MM.1S (cell line): ENCODE results near the gene SDK1.

Source experiments
- EZH2phosphoT487 ChIP-seq: fragments of 300-600 bp; sonication (generic); IDR thresholded peaks from 2 replicates; pipeline ENCODE4 v1.6.1; 2018; ENCODE audit warnings: antibody characterized with exemption, low read length
- TF ChIP-seq, protein P1 (sequence below): fragments of 300-600 bp; sonication (generic); IDR thresholded peaks from 2 replicates; pipeline ENCODE4 v1.5.1; 2016; ENCODE audit warnings: antibody characterized with exemption, low read length, mixed read lengths

DNA sequence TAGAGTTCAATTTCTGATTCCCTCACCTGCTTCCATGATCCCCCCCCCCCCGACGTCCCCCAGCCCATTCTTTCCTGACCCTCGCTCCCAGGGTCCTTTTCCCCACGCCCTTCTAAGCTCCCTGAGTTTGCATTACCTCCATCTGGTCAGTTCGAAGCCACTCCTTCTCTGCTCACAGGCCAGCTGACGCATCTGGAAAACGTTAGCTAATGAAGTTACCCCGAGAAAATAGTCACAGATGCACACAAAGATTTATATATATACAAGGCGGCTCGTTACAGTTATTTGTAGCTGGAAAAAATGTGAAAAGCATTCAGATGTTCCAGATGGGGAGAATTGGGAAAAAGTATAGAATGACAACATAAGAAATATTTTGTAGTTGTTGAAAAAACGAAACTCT lies 751.1 kb downstream of the SDK1 start:
- TF ChIP-seq EZH2phosphoT487: no peak
- TF ChIP-seq, protein P1, sequence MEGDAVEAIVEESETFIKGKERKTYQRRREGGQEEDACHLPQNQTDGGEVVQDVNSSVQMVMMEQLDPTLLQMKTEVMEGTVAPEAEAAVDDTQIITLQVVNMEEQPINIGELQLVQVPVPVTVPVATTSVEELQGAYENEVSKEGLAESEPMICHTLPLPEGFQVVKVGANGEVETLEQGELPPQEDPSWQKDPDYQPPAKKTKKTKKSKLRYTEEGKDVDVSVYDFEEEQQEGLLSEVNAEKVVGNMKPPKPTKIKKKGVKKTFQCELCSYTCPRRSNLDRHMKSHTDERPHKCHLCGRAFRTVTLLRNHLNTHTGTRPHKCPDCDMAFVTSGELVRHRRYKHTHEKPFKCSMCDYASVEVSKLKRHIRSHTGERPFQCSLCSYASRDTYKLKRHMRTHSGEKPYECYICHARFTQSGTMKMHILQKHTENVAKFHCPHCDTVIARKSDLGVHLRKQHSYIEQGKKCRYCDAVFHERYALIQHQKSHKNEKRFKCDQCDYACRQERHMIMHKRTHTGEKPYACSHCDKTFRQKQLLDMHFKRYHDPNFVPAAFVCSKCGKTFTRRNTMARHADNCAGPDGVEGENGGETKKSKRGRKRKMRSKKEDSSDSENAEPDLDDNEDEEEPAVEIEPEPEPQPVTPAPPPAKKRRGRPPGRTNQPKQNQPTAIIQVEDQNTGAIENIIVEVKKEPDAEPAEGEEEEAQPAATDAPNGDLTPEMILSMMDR: no peak
